AG04449 (cell line): ENCODE measurements around the gene DNMBP.
A peak's percentile ranks its signal among the peaks of the same experiment; 100 is the strongest.
"Not testable (repeated sequence)": the region's sequence is repeated elsewhere in the genome, so short reads cannot be mapped to it uniquely, and the experiment has no call there.

Experiments
- CTCF ChIA-PET: fragments of 350-600 bp; formaldehyde crosslinking; extraction: SDS; loops from one replicate; lab custom pipeline; 2021; ENCODE audit warnings: antibody characterized with exemption; lab: Yijun Ruan, JAX
- POLR2A ChIA-PET: fragments of 400-600, 350-600 bp; formaldehyde crosslinking; extraction: SDS; loops from one replicate; lab custom pipeline; 2020; ENCODE audit warnings: antibody characterized with exemption, inconsistent platforms; lab: Yijun Ruan, JAX
- DNase-seq: peaks from one replicate; pipeline ENCODE4 v3.0.0-alpha.2; 2010; ENCODE audit warnings: low read depth, low spot score
- H3K4me3 ChIP-seq: 2 replicates; pipeline ENCODE4 v1.5.1; 2011; ENCODE audit warnings: low read depth, mild to moderate bottlenecking, control low read depth, low read length
- CTCF ChIP-seq: IDR thresholded peaks from one replicate; pipeline ENCODE4 v1.5.1; 2011; ENCODE audit warnings: mild to moderate bottlenecking, moderate library complexity, low read length, control low read depth, inconsistent platforms; ENCODE audit not compliant: insufficient read depth; ENCODE audit errors: missing control alignments

Gene DNMBP

GRCh38 chr10:99958806-99959205 lies 50.9 kb downstream of the DNMBP start:
- no peak for DNase-seq
- CTCF ChIA-PET: interaction anchor here (1.0 to 2.2 kb wide), 7 partner anchors 13 to 113 kb away, joined by 3 to 9 read pairs (median 5); partner anchors contain the start of gene DNMBP
- no peak overlapping the region for H3K4me3 ChIP-seq
- POLR2A ChIA-PET: no interaction called here
- no peak for TF ChIP-seq CTCF

- ChIA-PET CTCF (interaction anchor here (0.8 to 2.2 kb wide), 7 partner anchors 8 to 113 kb away, joined by 3 to 9 read pairs (median 5); partner anchors contain the start of gene DNMBP), POLR2A (no interaction called here)
- no peak for DNase-seq
- no peak for TF ChIP-seq CTCF
- H3K4me3 ChIP-seq: no peak overlapping the region
Measured at GRCh38 chr10:99958302-99958701, 51.4 kb downstream of the DNMBP start.

GRCh38 chr10:99953510-99953909 lies 56.2 kb downstream of the DNMBP start:
- DNase-seq, H3K4me3 ChIP-seq, POLR2A ChIA-PET: not testable (repeated sequence)
- CTCF ChIA-PET: interaction anchor here (1.4 to 1.6 kb wide), 2 partner anchors 13 to 92 kb away, joined by 3 to 5 read pairs; no protein-coding TSS in a partner anchor

- CTCF ChIA-PET: interaction anchor here (0.7 to 1.6 kb wide), 5 partner anchors 13 to 93 kb away, joined by 3 to 5 read pairs (median 3); partner anchors contain the start of gene DNMBP
Measured at GRCh38 chr10:99952799-99953198, 56.9 kb downstream of the DNMBP start.

GRCh38 chr10:99946051-99946450 lies 63.7 kb downstream of the DNMBP start:
- POLR2A ChIA-PET, DNase-seq, H3K4me3 ChIP-seq: not testable (repeated sequence)
- CTCF ChIA-PET: interaction anchor here (1.3 to 3.8 kb wide), 4 partner anchors 13 to 100 kb away, joined by 3 to 14 read pairs (median 7); no protein-coding TSS in a partner anchor

More at GRCh38 chr10:99952799-99953198, 56.9 kb downstream of the DNMBP start:
- DNase-seq: no peak
- POLR2A ChIA-PET: no interaction called here
- TF ChIP-seq CTCF: no peak
- H3K4me3 ChIP-seq: no peak overlapping the region

GRCh38 chr10:99945263-99945662 lies 64.5 kb downstream of the DNMBP start:
- peak; percentile 54 for DNase-seq
- ChIA-PET CTCF (interaction anchor here (1.1 to 3.8 kb wide), 5 partner anchors 12 to 100 kb away, joined by 3 to 14 read pairs (median 11); partner anchors contain the start of gene DNMBP), POLR2A (no interaction called here)
- TF ChIP-seq CTCF: no peak
- H3K4me3 ChIP-seq: no peak overlapping the region

- H3K4me3 ChIP-seq: no peak overlapping the region
- no peak for TF ChIP-seq CTCF
- DNase-seq: no peak
- ChIA-PET CTCF (interaction anchor here (1.1 to 3.8 kb wide), 5 partner anchors 12 to 226 kb away, joined by 3 to 14 read pairs (median 11); partner anchors contain the start of gene DNMBP), POLR2A (no interaction called here)
Measured at GRCh38 chr10:99944860-99945259, 64.9 kb downstream of the DNMBP start.
